Spleen (tissue), 7 donors: ENCODE measurements around the gene TRPM2.

Experiments used
- POLR2A ChIP-seq, 3 donors: fragments of 450-650 bp; IDR thresholded peaks; one replicate each; pipeline ENCODE4 v1.5.1; 2017; ENCODE audit warnings: antibody characterized with exemption in 3 of 3, mild to moderate bottlenecking in 1 of 3
- POLR2AphosphoS5 ChIP-seq, 3 donors: sonication (generic); formaldehyde crosslinking; IDR thresholded peaks; one replicate each; pipeline ENCODE4 v1.5.1; 2017; ENCODE audit warnings: antibody characterized with exemption in 3 of 3
- TF ChIP-seq, protein P1 (sequence below), 11 experiments: fragments of 200-600 bp in 7 of 11; fragments of 450-650 bp in 4 of 11; sonication (generic) in 4 of 11; IDR thresholded peaks in 8 of 11; conservative IDR thresholded peaks in 3 of 11; 1 replicate in 7 of 11; 2 replicates in 4 of 11; pipeline versions ENCODE4 v1.4.0 to v1.8.0; 2016 to 2021; ENCODE audit warnings: antibody characterized with exemption in 11 of 11, inconsistent platforms in 4 of 11, mild to moderate bottlenecking in 1 of 11
- donor health status: DM: no; HTN: no; CAD: no; lungs with moderate emphysema.
- donor health status: DM: no; HTN: no; CAD: no.
- donor health status: DM: no; HTN: no; CAD: no.

DNA sequence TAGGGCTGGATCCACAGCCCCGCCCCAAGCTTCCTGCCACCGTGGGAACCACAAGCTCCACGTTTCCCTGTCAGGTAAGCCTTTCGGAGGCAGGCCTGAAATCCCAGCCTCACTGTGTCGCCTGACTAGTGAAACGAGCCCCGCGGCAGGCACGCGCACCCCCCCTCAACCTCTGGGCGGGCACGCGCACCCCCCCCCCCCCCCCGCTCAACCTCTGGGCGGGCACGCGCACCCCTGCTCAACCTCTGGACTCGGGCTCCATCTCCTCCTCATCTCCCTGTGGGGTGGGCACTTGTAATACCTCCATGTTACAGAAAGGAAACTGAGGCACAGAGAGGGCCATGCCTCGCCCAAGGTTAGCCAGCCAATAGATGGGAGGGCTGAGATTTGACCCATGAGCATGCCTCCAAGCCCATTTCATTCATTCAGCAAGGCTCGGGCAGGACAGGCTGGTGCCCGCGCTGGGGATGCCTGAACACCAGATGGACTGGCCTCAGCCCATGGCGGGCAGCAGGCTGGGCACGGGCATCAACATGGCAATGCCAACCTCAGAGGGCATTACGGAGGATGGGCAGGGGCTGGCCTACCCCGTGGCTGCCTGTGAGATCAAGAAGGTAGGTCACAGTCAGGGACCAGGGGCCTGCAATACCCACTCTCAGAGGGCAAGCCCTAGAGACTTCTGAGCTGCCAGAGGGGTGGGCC, 18.9 kb upstream of the TRPM2 start:
- TF ChIP-seq POLR2A (IDR thresholded peaks at IDR 0.05), result no peak
- TF ChIP-seq, protein P1, sequence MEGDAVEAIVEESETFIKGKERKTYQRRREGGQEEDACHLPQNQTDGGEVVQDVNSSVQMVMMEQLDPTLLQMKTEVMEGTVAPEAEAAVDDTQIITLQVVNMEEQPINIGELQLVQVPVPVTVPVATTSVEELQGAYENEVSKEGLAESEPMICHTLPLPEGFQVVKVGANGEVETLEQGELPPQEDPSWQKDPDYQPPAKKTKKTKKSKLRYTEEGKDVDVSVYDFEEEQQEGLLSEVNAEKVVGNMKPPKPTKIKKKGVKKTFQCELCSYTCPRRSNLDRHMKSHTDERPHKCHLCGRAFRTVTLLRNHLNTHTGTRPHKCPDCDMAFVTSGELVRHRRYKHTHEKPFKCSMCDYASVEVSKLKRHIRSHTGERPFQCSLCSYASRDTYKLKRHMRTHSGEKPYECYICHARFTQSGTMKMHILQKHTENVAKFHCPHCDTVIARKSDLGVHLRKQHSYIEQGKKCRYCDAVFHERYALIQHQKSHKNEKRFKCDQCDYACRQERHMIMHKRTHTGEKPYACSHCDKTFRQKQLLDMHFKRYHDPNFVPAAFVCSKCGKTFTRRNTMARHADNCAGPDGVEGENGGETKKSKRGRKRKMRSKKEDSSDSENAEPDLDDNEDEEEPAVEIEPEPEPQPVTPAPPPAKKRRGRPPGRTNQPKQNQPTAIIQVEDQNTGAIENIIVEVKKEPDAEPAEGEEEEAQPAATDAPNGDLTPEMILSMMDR (IDR thresholded peaks at IDR 0.05 in 8 of 11, conservative IDR thresholded peaks at IDR 0.05 in 3 of 11), result no peak
- TF ChIP-seq POLR2AphosphoS5 (IDR thresholded peaks at IDR 0.05), result peak in 2 of 3 donors; percentile 9 to 46
